GM18870 (cell line): ENCODE results near the gene OTOP3.

Source experiments
- ATAC-seq: cut with Tn5 transposase; IDR thresholded peaks from one replicate; pipeline ENCODE4 v1.9.1; 2021; ENCODE audit warnings: moderate library complexity; ENCODE audit not compliant: unreplicated experiment

OTOP3 gene

GRCh38 chr17:74916136-74916850, 19.4 kb upstream of the OTOP3 start:
- ATAC-seq, result no peak

- ATAC-seq, result no peak
Observed at GRCh38 chr17:74916851-74917199, 18.9 kb upstream of the OTOP3 start.

- ATAC-seq, result no peak
Observed at GRCh38 chr17:74917430-74917829, 18.3 kb upstream of the OTOP3 start.

- no peak for ATAC-seq
Observed at GRCh38 chr17:74918906-74919305, 16.8 kb upstream of the OTOP3 start.

GRCh38 chr17:74919440-74920305, 16.0 kb upstream of the OTOP3 start:
- no peak for ATAC-seq

GRCh38 chr17:74920306-74920620, 15.4 kb upstream of the OTOP3 start:
- ATAC-seq, result no peak

- no peak for ATAC-seq
Observed at GRCh38 chr17:74920642-74921025, 15.1 kb upstream of the OTOP3 start.

- no peak for ATAC-seq
Observed at GRCh38 chr17:74921026-74921681, 14.5 kb upstream of the OTOP3 start.

GRCh38 chr17:74921769-74922168, 13.9 kb upstream of the OTOP3 start:
- ATAC-seq, result no peak

- no peak for ATAC-seq
Observed at GRCh38 chr17:74922172-74922571, 13.5 kb upstream of the OTOP3 start.

- ATAC-seq, result no peak
Observed at GRCh38 chr17:74922694-74923537, 12.8 kb upstream of the OTOP3 start, which contains the start of gene USH1G. TSS of gene USH1G (minus strand) at chr17:74923255. CDS start at chr17:74923073, 182 bp downstream.

- no peak for ATAC-seq
Observed at GRCh38 chr17:74923538-74924249, 12.0 kb upstream of the OTOP3 start.

- no peak for ATAC-seq
Observed at GRCh38 chr17:74924250-74924948, 11.3 kb upstream of the OTOP3 start, which contains the start of gene OTOP2. TSS of gene OTOP2 (plus strand) at chr17:74924273. CDS start at chr17:74924633, 360 bp downstream.

- ATAC-seq, result no peak
Observed at GRCh38 chr17:74925242-74925641, 10.5 kb upstream of the OTOP3 start.

GRCh38 chr17:74928786-74929185, 6.9 kb upstream of the OTOP3 start:
- ATAC-seq, result no peak

GRCh38 chr17:74930535-74931036, 5.1 kb upstream of the OTOP3 start:
- no peak for ATAC-seq

- no peak for ATAC-seq
Observed at GRCh38 chr17:74935048-74935447, 650 bp upstream of the OTOP3 start.

GRCh38 chr17:74936470-74936799, 737 bp downstream of the OTOP3 start:
- no peak for ATAC-seq
